H1 (cell line): Measurements from ENCODE around the gene FAM174A. TPM values are rescaled to one million over a fixed set of nuclear protein-coding genes. Genes with fewer than 3 reads are reported as not detected.

Experiments used
- ASH2L ChIP-seq: fragments of 200-600, 300-600 bp; sonication (generic); IDR thresholded peaks from one replicate; pipeline ENCODE4 v1.7.1; 2017; ENCODE audit warnings: low read length
- CHD1 ChIP-seq: IDR thresholded peaks from 2 replicates; pipeline ENCODE4 v1.6.1; 2012; ENCODE audit warnings: low read depth, low read length, improper control_type of control experiment
- CHD7 ChIP-seq: fragments of 300-600 bp; sonication (generic); IDR thresholded peaks from 2 replicates; pipeline ENCODE4 v1.7.1; 2012; ENCODE audit warnings: low read length, moderate library complexity, mild to moderate bottlenecking, inconsistent platforms; ENCODE audit not compliant: insufficient replicate concordance
- E2F6 ChIP-seq: IDR thresholded peaks from 2 replicates; pipeline ENCODE4 v1.6.1; 2012; ENCODE audit warnings: inconsistent platforms
- EGR1 ChIP-seq: IDR thresholded peaks from 2 replicates; pipeline ENCODE4 v1.6.1; 2011; ENCODE audit warnings: low read depth, low read length, borderline replicate concordance
- JUND ChIP-seq: IDR thresholded peaks from 2 replicates; pipeline ENCODE4 v1.6.1; 2011; ENCODE audit warnings: mild to moderate bottlenecking, improper control_type of control experiment, low read length
- POLR2A ChIP-seq, 2 experiments: IDR thresholded peaks; 1 replicate in 1 of 2; 2 replicates in 1 of 2; pipeline ENCODE4 v1.6.1; 2011; ENCODE audit warnings: low read depth in 2 of 2, low read length in 2 of 2, mild to moderate bottlenecking in 2 of 2; ENCODE audit errors: control extremely low read depth in 1 of 2
- RBBP5 ChIP-seq: IDR thresholded peaks from 2 replicates; pipeline ENCODE4 v1.7.1; 2012; ENCODE audit warnings: low read depth, mild to moderate bottlenecking, inconsistent platforms, low read length, moderate library complexity, borderline replicate concordance
- RFX5 ChIP-seq: IDR thresholded peaks from 2 replicates; pipeline ENCODE4 v1.6.1; 2011; ENCODE audit warnings: low read depth, low read length, improper control_type of control experiment, borderline replicate concordance
- SIN3A ChIP-seq, 2 experiments: IDR thresholded peaks in 1 of 2; conservative IDR thresholded peaks in 1 of 2; 2 replicates each; pipeline ENCODE4 v1.6.1; 2011 to 2012; ENCODE audit warnings: low read length in 2 of 2, improper control_type of control experiment in 1 of 2, low read depth in 1 of 2, mild to moderate bottlenecking in 1 of 2
- SIX5 ChIP-seq: IDR thresholded peaks from 2 replicates; pipeline ENCODE4 v1.6.1; 2011; ENCODE audit warnings: mild to moderate bottlenecking, low read depth, low read length
- SP2 ChIP-seq: IDR thresholded peaks from 2 replicates; pipeline ENCODE4 v1.6.1; 2012; ENCODE audit warnings: mild to moderate bottlenecking, low read length, inconsistent platforms
- SP4 ChIP-seq: IDR thresholded peaks from 2 replicates; pipeline ENCODE4 v1.6.1; 2012; ENCODE audit warnings: low read length, inconsistent platforms
- polyA plus RNA-seq, 7 experiments: library from polyadenylated mRNA; depleted of rRNA in 3 of 7; stranded (reverse) in 5 of 7; unstranded in 2 of 7; fragments of >200 nt in 5 of 7; fragments of 200-250 nt in 2 of 7; gene quantifications; 1 replicate in 5 of 7; 2 replicates in 1 of 7; 4 replicates in 1 of 7; pipeline versions ENCODE4 v1.2.1 to v1.2.3, GENCODE V29; 2011 to 2013; ENCODE audit warnings: missing spikeins in 2 of 7, mixed read lengths in 2 of 7
- total RNA-seq: library from RNA; stranded (reverse); fragmentation: NEBNext Ultra II Directional; extraction: Animal tissue kit (Norgen Biotek cat#: 25700); gene quantifications from 2 replicates; pipeline ENCODE4 v1.2.1, GENCODE V29; 2021

Gene FAM174A
- total and polyA plus RNA-seq, 2 of the 8 experiments (the other 6 are each of a cell fraction or from before 2014, with no cell fraction given), result 3.9 to 5.3 TPM

GRCh38 chr5:100575815-100576214 is 40.6 kb downstream of the FAM174A start (continued):
- TF ChIP-seq CHD7, result no peak
- no peak for TF ChIP-seq RBBP5
- no peak for TF ChIP-seq CHD1
- TF ChIP-seq SIN3A (conservative IDR thresholded peaks at IDR 0.05 in 1 of 2, IDR thresholded peaks at IDR 0.05 in 1 of 2; ENCODE audit: low read depth in 1 of 2, low read length in 2 of 2), result no peak
- TF ChIP-seq SP4, result no peak
- TF ChIP-seq SP2, result no peak
- TF ChIP-seq SIX5, result no peak
- TF ChIP-seq ASH2L, result no peak
- TF ChIP-seq POLR2A (IDR thresholded peaks at IDR 0.05; ENCODE audit: control extremely low read depth in 1 of 2, low read depth in 2 of 2, low read length in 2 of 2), result no peak
- no peak for TF ChIP-seq E2F6
- no peak for TF ChIP-seq EGR1
- TF ChIP-seq RFX5, result no peak
- no peak for TF ChIP-seq JUND
